ENCODE results near the gene NR1D2. TPM values are rescaled to one million over a fixed set of nuclear protein-coding genes. Genes with fewer than 3 reads are reported as not detected.

Gene NR1D2
- polyA plus RNA-seq, 2 of the 4 experiments (the other 2 are of a cell fraction): 7.2 to 18.6 TPM

GRCh38 chr3:23964537-23965235 is 19.6 kb downstream of the NR1D2 start (continued):
- TF ChIP-seq, protein P1, sequence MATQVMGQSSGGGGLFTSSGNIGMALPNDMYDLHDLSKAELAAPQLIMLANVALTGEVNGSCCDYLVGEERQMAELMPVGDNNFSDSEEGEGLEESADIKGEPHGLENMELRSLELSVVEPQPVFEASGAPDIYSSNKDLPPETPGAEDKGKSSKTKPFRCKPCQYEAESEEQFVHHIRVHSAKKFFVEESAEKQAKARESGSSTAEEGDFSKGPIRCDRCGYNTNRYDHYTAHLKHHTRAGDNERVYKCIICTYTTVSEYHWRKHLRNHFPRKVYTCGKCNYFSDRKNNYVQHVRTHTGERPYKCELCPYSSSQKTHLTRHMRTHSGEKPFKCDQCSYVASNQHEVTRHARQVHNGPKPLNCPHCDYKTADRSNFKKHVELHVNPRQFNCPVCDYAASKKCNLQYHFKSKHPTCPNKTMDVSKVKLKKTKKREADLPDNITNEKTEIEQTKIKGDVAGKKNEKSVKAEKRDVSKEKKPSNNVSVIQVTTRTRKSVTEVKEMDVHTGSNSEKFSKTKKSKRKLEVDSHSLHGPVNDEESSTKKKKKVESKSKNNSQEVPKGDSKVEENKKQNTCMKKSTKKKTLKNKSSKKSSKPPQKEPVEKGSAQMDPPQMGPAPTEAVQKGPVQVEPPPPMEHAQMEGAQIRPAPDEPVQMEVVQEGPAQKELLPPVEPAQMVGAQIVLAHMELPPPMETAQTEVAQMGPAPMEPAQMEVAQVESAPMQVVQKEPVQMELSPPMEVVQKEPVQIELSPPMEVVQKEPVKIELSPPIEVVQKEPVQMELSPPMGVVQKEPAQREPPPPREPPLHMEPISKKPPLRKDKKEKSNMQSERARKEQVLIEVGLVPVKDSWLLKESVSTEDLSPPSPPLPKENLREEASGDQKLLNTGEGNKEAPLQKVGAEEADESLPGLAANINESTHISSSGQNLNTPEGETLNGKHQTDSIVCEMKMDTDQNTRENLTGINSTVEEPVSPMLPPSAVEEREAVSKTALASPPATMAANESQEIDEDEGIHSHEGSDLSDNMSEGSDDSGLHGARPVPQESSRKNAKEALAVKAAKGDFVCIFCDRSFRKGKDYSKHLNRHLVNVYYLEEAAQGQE (IDR thresholded peaks at IDR 0.05): no peak
- TF ChIP-seq HES2 (IDR thresholded peaks at IDR 0.05) (no peak), MAFK (IDR thresholded peaks at IDR 0.05; ENCODE audit: partially characterized antibody) (no peak), HOXB13 (CRISPR knock-in tag; IDR thresholded peaks at IDR 0.05; ENCODE audit: low read depth) (no peak)

- DNase-seq (ENCODE audit: low read depth in 1 of 2, low spot score in 1 of 2) (no peak), ATAC-seq (no peak), FAIRE-seq (no peak)
- ChIA-PET CTCF (no interaction called here), POLR2A (interaction anchor here (1.4 kb wide), 1 partner anchor 50 kb away, joined by 3 read pairs; the partner anchor contains the start of genes NKIRAS1 and RPL15)
- H3K27ac ChIP-seq: peak overlapping the region; percentile 27 to 29; a peak in 2 of 6 replicates
- H3K4me1 ChIP-seq: peaks cover 36% of the 10 kb centered on the region
- WGBS (ENCODE audit: missing lambda C conversion rate): 97% methylated on average over 1 of the region's 1 CpG
- no peak for TF ChIP-seq NFE2L2 (conservative IDR thresholded peaks at IDR 0.05; ENCODE audit: low read length)
- TF ChIP-seq TFCP2L1 (CRISPR knock-in tag; IDR thresholded peaks at IDR 0.05): no peak
- TF ChIP-seq ATOH8 (CRISPR knock-in tag; IDR thresholded peaks at IDR 0.05; ENCODE audit: low read depth): no peak
- no peak for TF ChIP-seq SREBF2 (IDR thresholded peaks at IDR 0.05)
- TF ChIP-seq ESRRA (IDR thresholded peaks at IDR 0.05; ENCODE audit: borderline replicate concordance, low read length): no peak
- TF ChIP-seq MAX (IDR thresholded peaks at IDR 0.05): no peak
- no peak for TF ChIP-seq HES2 (IDR thresholded peaks at IDR 0.05)
- TF ChIP-seq POLR2AphosphoS2 (conservative IDR thresholded peaks at IDR 0.05; ENCODE audit: low read length): no peak
- TF ChIP-seq EP300 (IDR thresholded peaks at IDR 0.05): no peak
- no peak for TF ChIP-seq JUN (IDR thresholded peaks at IDR 0.05)
- TF ChIP-seq FOSB (CRISPR knock-in tag; IDR thresholded peaks at IDR 0.05): no peak
- no peaks in the 10 kb centered on the region for H3K9me3 ChIP-seq
- H3K4me2 ChIP-seq: no peak overlapping the region
- H3K4me3 ChIP-seq: no peak overlapping the region
Measured at GRCh38 chr3:23966328-23966727, 21.2 kb downstream of the NR1D2 start.

- peaks cover 25% of the 10 kb centered on the region for H3K4me1 ChIP-seq
- FAIRE-seq: peak; percentile 43
- TF ChIP-seq ZFP36 (IDR thresholded peaks at IDR 0.05; ENCODE audit: borderline replicate concordance, partially characterized antibody) (no peak), RNF2 (IDR thresholded peaks at IDR 0.05; ENCODE audit: borderline replicate concordance, low read depth) (no peak), MAX (IDR thresholded peaks at IDR 0.05) (no peak), CHD2 (IDR thresholded peaks at IDR 0.05; ENCODE audit: low read length, partially characterized antibody) (no peak), JUNB (IDR thresholded peaks at IDR 0.05) (peak; percentile 66; the same call in 1 of the 2 replicates), FOSL2 (IDR thresholded peaks at IDR 0.05) (peak; percentile 67; the same call in 1 of the 2 replicates), FOSL2 (CRISPR knock-in tag; IDR thresholded peaks at IDR 0.05) (peak; percentile 85), ESRRA (IDR thresholded peaks at IDR 0.05; ENCODE audit: borderline replicate concordance, low read length) (no peak), FOSB (CRISPR knock-in tag; IDR thresholded peaks at IDR 0.05) (no peak), EP300 (IDR thresholded peaks at IDR 0.05) (0 out of 5 replicates have a peak, but pooled peaks of 1 of the 2 experiments have one; percentile 14), CEBPB (IDR thresholded peaks at IDR 0.05) (peak; percentile 68 to 90), CBX2 (IDR thresholded peaks at IDR 0.05; ENCODE audit: borderline replicate concordance, low read depth) (no peak), HES2 (IDR thresholded peaks at IDR 0.05) (0 out of 2 replicates have a peak, but pooled peaks have one; percentile 50), ATOH8 (CRISPR knock-in tag; IDR thresholded peaks at IDR 0.05; ENCODE audit: low read depth) (no peak), NFE2L2 (conservative IDR thresholded peaks at IDR 0.05; ENCODE audit: low read length) (peak; percentile 42; the same call in 1 of the 2 replicates)
- peak overlapping the region; percentile 49 for H3K4me2 ChIP-seq
- ATAC-seq: peak; percentile 76 to 78
- POLR2A ChIA-PET: interaction anchor here (0.5 to 1.7 kb wide), 4 partner anchors 15 to 52 kb away, joined by 3 to 11 read pairs (median 5); partner anchors contain the start of genes NKIRAS1 and RPL15
- no peaks in the 10 kb centered on the region for H3K9me3 ChIP-seq
- peak; percentile 40 to 60 for DNase-seq (ENCODE audit: low read depth in 1 of 2, low spot score in 1 of 2)
- WGBS (ENCODE audit: missing lambda C conversion rate): 89% methylated on average over 5 of the region's 5 CpGs
- H3K4me3 ChIP-seq: no peak overlapping the region
- CTCF ChIA-PET: interaction anchor here (0.8 to 1.8 kb wide), 5 partner anchors 13 to 80 kb away, joined by 3 to 6 read pairs (median 3); no protein-coding TSS in a partner anchor
- H3K27ac ChIP-seq: peak overlapping the region; percentile 28 to 43; a peak in 4 of 6 replicates
Measured at GRCh38 chr3:23968463-23969184, 23.5 kb downstream of the NR1D2 start.

Measured in A549 (cell line).